ENCODE results near the gene CSAG1.
"Not testable (repeated sequence)": the region's sequence is repeated elsewhere in the genome, so short reads cannot be mapped to it uniquely, and the experiment has no call there.

The CSAG1 gene

GRCh38 chrX:152697952-152698931 is 35.3 kb downstream of the CSAG1 start, which contains the start of gene MAGEA3:
MAGEA3 (plus strand) TSS chrX:152698794; CDS start chrX:152700833, 2,039 bp downstream.
- not testable (repeated sequence) for DNase-seq

GRCh38 chrX:152681012-152681411 is 52.5 kb downstream of the CSAG1 start:
- not testable (repeated sequence) for DNase-seq
